Suprapubic skin (tissue), 4 donors: ENCODE results near the gene CAMK1D. TPM values are rescaled to one million over a fixed set of nuclear protein-coding genes. Genes with fewer than 3 reads are reported as not detected.
A peak's percentile ranks its signal among the peaks of the same experiment; 100 is the strongest.

Experiments used
- DNase-seq, 2 donors: peaks; one replicate each; pipeline ENCODE4 v3.0.0-alpha.2; 2019; ENCODE audit warnings: low spot score in 2 of 2
- H3K27ac ChIP-seq: fragments of 200-600 bp; sonication (generic); one replicate; pipeline ENCODE4 v1.5.1; 2019
- H3K27me3 ChIP-seq: fragments of 200-600 bp; sonication (generic); one replicate; pipeline ENCODE4 v1.5.1; 2019
- H3K36me3 ChIP-seq: fragments of 200-600 bp; sonication (generic); one replicate; pipeline ENCODE4 v1.5.1; 2019
- H3K4me1 ChIP-seq: fragments of 200-600 bp; sonication (generic); one replicate; pipeline ENCODE4 v1.5.1; 2019
- H3K4me3 ChIP-seq: fragments of 200-600 bp; sonication (generic); one replicate; pipeline ENCODE4 v1.5.1; 2019; ENCODE audit warnings: mild to moderate bottlenecking
- H3K9me3 ChIP-seq: fragments of 200-600 bp; sonication (generic); one replicate; pipeline ENCODE4 v1.5.1; 2019
- EP300 ChIP-seq: sonication (generic); formaldehyde crosslinking; IDR thresholded peaks from one replicate; pipeline ENCODE4 v1.6.1; 2017; ENCODE audit warnings: antibody characterized with exemption
- POLR2A ChIP-seq, 2 donors: fragments of 450-650 bp; IDR thresholded peaks; one replicate each; pipeline ENCODE4 v1.6.1; 2017; ENCODE audit warnings: antibody characterized with exemption in 2 of 2, mild to moderate bottlenecking in 2 of 2, moderate library complexity in 2 of 2
- POLR2AphosphoS5 ChIP-seq, 3 donors: sonication (generic); formaldehyde crosslinking; IDR thresholded peaks; one replicate each; pipeline ENCODE4 v1.6.1; 2017; ENCODE audit warnings: antibody characterized with exemption in 3 of 3
- WGBS: methylation state at CpG from one replicate; pipeline ENCODE4 v1.1.5; 2018; 5-methylcytosine and 5-hydroxymethylcytosine counted together
- total RNA-seq, 4 donors: library from RNA; depleted of rRNA; stranded (reverse); fragments of >200 nt; gene quantifications; one replicate each; pipeline ENCODE4 v1.1.0, GENCODE V29; 2016
- TF ChIP-seq, protein P1 (sequence below), 2 donors: fragments of 200-600 bp in 1 of 2; fragments of 450-650 bp in 1 of 2; sonication (generic) in 1 of 2; IDR thresholded peaks; one replicate each; pipeline ENCODE4 v1.5.1; 2016 to 2019; ENCODE audit warnings: antibody characterized with exemption in 2 of 2, mild to moderate bottlenecking in 1 of 2, moderate library complexity in 1 of 2

The CAMK1D gene
- total RNA-seq, 4 donors from 2014 or later, result 26.4 to 31.3 (median 30.2) TPM

DNA sequence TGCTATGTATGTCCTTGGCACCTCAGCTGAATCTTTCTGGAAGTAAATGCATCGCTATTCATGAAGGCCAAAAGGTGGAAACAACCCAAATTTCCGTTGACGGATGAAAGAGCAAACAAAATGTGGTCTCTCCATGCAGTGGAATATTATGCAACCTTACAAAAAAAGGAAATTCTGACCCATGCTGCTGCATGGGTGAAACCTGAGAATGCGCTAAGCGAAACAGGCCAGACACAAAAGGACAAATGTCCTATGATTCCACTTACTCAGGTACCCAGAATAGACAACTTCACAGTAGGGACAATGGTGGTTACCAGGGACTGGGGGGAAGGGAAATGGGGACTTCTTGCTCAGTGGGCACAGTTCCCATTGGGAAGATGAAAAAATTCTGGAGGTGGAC is 158.8 kb downstream of the CAMK1D start:
- 88% methylated on average over 5 of the region's 5 CpGs for WGBS
- Histone ChIP-seq H3K9me3 (no peaks in the 10 kb centered on the region), H3K4me1 (peaks cover 15% of the 10 kb centered on the region), H3K27me3 (no peaks in the 10 kb centered on the region), H3K4me3 (no peak overlapping the region), H3K27ac (no peak overlapping the region), H3K36me3 (no peaks in the 10 kb centered on the region)
- DNase-seq, result no peak
- TF ChIP-seq, protein P1, sequence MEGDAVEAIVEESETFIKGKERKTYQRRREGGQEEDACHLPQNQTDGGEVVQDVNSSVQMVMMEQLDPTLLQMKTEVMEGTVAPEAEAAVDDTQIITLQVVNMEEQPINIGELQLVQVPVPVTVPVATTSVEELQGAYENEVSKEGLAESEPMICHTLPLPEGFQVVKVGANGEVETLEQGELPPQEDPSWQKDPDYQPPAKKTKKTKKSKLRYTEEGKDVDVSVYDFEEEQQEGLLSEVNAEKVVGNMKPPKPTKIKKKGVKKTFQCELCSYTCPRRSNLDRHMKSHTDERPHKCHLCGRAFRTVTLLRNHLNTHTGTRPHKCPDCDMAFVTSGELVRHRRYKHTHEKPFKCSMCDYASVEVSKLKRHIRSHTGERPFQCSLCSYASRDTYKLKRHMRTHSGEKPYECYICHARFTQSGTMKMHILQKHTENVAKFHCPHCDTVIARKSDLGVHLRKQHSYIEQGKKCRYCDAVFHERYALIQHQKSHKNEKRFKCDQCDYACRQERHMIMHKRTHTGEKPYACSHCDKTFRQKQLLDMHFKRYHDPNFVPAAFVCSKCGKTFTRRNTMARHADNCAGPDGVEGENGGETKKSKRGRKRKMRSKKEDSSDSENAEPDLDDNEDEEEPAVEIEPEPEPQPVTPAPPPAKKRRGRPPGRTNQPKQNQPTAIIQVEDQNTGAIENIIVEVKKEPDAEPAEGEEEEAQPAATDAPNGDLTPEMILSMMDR (IDR thresholded peaks at IDR 0.05), result no peak

DNA sequence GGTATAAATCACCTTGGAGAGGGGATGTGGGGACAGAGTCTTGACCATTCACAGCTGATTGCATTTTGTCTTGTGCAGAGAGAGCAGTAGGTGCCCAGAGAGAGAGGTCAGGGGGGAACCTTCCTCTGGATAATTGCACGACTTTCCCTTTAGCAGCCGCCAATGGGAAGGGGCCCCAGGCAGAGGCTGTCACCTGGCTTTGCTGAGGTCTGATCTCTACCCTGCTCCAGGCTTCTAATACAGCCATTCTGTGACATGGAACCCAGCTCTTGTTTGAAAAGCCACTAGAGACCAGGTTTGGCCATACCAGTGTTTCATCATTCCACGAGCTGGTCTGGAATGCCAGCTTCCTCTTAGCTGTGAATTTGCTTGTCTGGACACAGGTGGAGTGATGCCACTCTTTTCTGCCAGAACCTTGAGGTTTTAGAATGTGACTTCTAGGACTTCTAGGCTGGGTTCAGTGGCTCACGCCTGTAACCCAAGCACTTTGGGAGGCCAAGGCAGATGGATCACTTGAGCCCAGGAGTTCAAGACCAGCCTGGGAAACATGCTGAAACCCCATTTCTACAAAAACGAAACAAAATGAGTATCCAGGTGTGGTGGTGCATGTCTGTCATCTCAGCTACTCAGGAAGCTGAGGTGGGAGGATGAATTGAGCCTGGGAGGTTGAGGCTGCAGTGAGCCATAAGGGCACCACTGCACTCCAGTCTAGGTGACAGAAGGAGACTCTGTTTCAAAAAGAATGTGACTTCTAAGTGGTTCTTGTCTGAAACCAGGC is 159.9 kb downstream of the CAMK1D start:
- Histone ChIP-seq H3K27ac (no peak overlapping the region), H3K4me3 (no peak overlapping the region), H3K4me1 (peaks cover 8% of the 10 kb centered on the region), H3K9me3 (no peaks in the 10 kb centered on the region), H3K36me3 (no peaks in the 10 kb centered on the region), H3K27me3 (no peaks in the 10 kb centered on the region)
- TF ChIP-seq, protein P1 (IDR thresholded peaks at IDR 0.05), result no peak
- no peak for TF ChIP-seq EP300
- TF ChIP-seq POLR2AphosphoS5 (IDR thresholded peaks at IDR 0.05), result no peak
- TF ChIP-seq POLR2A (IDR thresholded peaks at IDR 0.05), result no peak
- WGBS, result 95% methylated on average over 5 of the region's 5 CpGs
- DNase-seq, result peak; percentile 24 to 25

DNA sequence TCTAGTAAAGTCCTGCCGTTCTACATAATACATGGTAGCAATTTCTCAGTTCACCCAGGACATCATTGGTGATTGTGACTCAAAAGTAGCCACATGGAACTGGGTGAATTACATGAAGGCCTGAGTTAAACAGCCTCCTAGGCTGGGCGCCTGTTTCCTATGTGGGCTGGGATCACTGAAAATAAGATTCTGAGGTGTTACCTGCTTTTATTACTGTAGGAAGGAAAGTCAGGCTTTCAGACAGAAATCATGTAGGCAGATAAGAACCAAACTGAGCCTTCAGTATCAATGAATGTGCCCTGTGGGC is 160.4 kb downstream of the CAMK1D start:
- Histone ChIP-seq H3K4me3 (no peak overlapping the region), H3K27ac (no peak overlapping the region), H3K36me3 (no peaks in the 10 kb centered on the region), H3K27me3 (no peaks in the 10 kb centered on the region), H3K9me3 (no peaks in the 10 kb centered on the region), H3K4me1 (peaks cover 8% of the 10 kb centered on the region)
- DNase-seq, result peak in 1 of 2 donors; percentile 28
- TF ChIP-seq POLR2AphosphoS5 (IDR thresholded peaks at IDR 0.05) (no peak), EP300 (no peak), POLR2A (IDR thresholded peaks at IDR 0.05) (no peak)
- TF ChIP-seq, protein P1 (IDR thresholded peaks at IDR 0.05), result no peak
- WGBS, result 95% methylated on average over 2 of the region's 2 CpGs

DNA sequence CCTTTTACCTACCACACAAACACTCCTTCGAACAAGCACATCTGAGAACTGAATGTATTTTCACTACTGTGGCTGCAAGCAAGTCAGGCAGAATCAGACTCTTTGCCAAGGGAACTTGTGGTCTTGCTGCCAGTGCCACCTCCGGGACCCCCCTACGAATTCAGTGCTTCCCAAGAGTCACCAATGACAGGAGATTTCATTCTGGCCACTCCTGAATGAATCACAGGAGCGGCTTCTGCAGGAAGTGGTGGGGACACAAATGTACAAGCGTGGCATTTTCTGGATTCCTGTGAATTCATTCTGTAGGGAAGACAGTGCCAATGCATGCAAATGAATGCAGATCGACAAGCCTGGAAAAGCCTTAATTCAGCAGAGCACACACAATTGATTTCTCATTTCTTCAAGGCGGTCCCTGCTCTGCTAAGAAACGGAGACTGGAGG is 161.2 kb downstream of the CAMK1D start:
- peaks cover 8% of the 10 kb centered on the region for H3K4me1 ChIP-seq
- peak; percentile 20 to 34 for DNase-seq
- H3K4me3 ChIP-seq, result no peak overlapping the region
- no peaks in the 10 kb centered on the region for H3K27me3 ChIP-seq
- WGBS, result 69% methylated on average over 8 of the region's 8 CpGs
- no peaks in the 10 kb centered on the region for H3K36me3 ChIP-seq
- TF ChIP-seq EP300 (no peak), POLR2A (IDR thresholded peaks at IDR 0.05) (no peak), POLR2AphosphoS5 (IDR thresholded peaks at IDR 0.05) (no peak)
- TF ChIP-seq, protein P1 (IDR thresholded peaks at IDR 0.05), result no peak
- H3K9me3 ChIP-seq, result no peaks in the 10 kb centered on the region
- H3K27ac ChIP-seq, result no peak overlapping the region

DNA sequence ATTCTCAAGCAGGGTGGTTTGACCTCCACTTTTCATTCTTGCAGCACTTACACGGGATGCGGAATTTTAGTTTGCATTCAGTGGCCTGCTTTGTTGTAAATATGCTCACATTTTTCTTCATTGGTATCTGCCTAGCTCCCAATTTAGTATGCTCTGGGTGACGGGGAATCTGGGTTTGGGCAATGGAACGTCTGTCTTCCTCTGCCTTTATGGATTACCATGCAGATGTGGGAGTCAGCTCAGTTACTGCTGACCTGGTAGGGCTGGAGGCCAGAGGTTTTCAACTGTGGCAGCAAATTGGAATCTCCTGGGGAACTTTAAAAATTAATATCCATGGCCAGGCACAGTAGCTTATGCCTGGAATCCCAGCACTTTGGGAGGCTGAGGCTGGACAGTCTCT is 161.6 kb downstream of the CAMK1D start:
- TF ChIP-seq POLR2A (IDR thresholded peaks at IDR 0.05), result no peak
- TF ChIP-seq, protein P1 (IDR thresholded peaks at IDR 0.05), result no peak
- TF ChIP-seq POLR2AphosphoS5 (IDR thresholded peaks at IDR 0.05), result no peak
- no peak for TF ChIP-seq EP300
- no peaks in the 10 kb centered on the region for H3K27me3 ChIP-seq
- DNase-seq, result peak in 1 of 2 donors; percentile 48
- H3K4me3 ChIP-seq, result no peak overlapping the region
- 66% methylated on average over 4 of the region's 4 CpGs for WGBS
- H3K36me3 ChIP-seq, result no peaks in the 10 kb centered on the region
- peaks cover 8% of the 10 kb centered on the region for H3K4me1 ChIP-seq
- H3K9me3 ChIP-seq, result no peaks in the 10 kb centered on the region
- H3K27ac ChIP-seq, result no peak overlapping the region
